A549 (cell line): ENCODE results near the gene CDH18. TPM values are rescaled to one million over a fixed set of nuclear protein-coding genes. Genes with fewer than 3 reads are reported as not detected.

Experiments used
- ATAC-seq, 2 experiments: fragments of 200-7000 bp in 1 of 2; fragments of >200 bp in 1 of 2; cut with Nextera tagmentation in 1 of 2; cut with Tn5 transposase in 1 of 2; 3 replicates each; pipeline versions ENCODE4 v1.8.0 to v1.9.1; 2018 to 2020; ENCODE audit warnings: mild to moderate bottlenecking in 1 of 2, moderate library complexity in 1 of 2
- CTCF ChIA-PET: fragments of 300-600 bp; sonication (Branson Sonifier 250); formaldehyde crosslinking; extraction: SDS; loops from one replicate; lab custom pipeline; 2021; ENCODE audit warnings: antibody characterized with exemption, inconsistent platforms; lab: Yijun Ruan, JAX
- POLR2A ChIA-PET: fragments of 350-600 bp; formaldehyde crosslinking; extraction: SDS; loops from one replicate; lab custom pipeline; 2021; ENCODE audit warnings: antibody characterized with exemption, inconsistent platforms; lab: Yijun Ruan, JAX
- DNase-seq, 2 experiments: peaks; one replicate each; pipeline versions ENCODE4 v3.0.0 to v3.0.0-alpha.2; 2011 to 2016; ENCODE audit warnings: low read depth in 1 of 2, low spot score in 1 of 2
- FAIRE-seq: peaks from 2 replicates; lab custom pipeline; 2011; peaks lifted over from hg19 to GRCh38; lab: Jason Lieb, UNC
- H3K27ac ChIP-seq, 2 experiments: fragments of >200 bp; sonication (Bioruptor Twin); formaldehyde crosslinking; 3 replicates each; pipeline ENCODE4 v1.5.1; 2016 to 2017
- H3K4me1 ChIP-seq: fragments of >200 bp; sonication (Bioruptor Twin); formaldehyde crosslinking; 3 replicates; pipeline ENCODE4 v1.6.1; 2016
- H3K4me2 ChIP-seq: fragments of >200 bp; sonication (Bioruptor Twin); formaldehyde crosslinking; 3 replicates; pipeline ENCODE4 v1.6.1; 2016
- H3K4me3 ChIP-seq: fragments of >200 bp; sonication (Bioruptor Twin); formaldehyde crosslinking; 3 replicates; pipeline ENCODE4 v1.5.1; 2016
- H3K9me3 ChIP-seq: fragments of >200 bp; sonication (Bioruptor Twin); formaldehyde crosslinking; 3 replicates; pipeline ENCODE4 v1.6.1; 2016
- CBX2 ChIP-seq: fragments of 200-600 bp; sonication (generic); IDR thresholded peaks from 2 replicates; pipeline ENCODE4 v1.6.1; 2016; ENCODE audit warnings: low read depth, mild to moderate bottlenecking, borderline replicate concordance
- CHD4 ChIP-seq: fragments of 200-600 bp; sonication (generic); IDR thresholded peaks from 2 replicates; pipeline ENCODE4 v1.6.1; 2016; ENCODE audit warnings: antibody characterized with exemption, mild to moderate bottlenecking, borderline replicate concordance
- EHF ChIP-seq: fragments of 250-450 bp; sonication (Bioruptor Pico); IDR thresholded peaks from 2 replicates; pipeline ENCODE4 v1.5.0; 2020; ENCODE audit warnings: mild to moderate bottlenecking
- EHMT2 ChIP-seq: fragments of 200-600 bp; sonication (generic); IDR thresholded peaks from 2 replicates; pipeline ENCODE4 v1.6.1; 2016; ENCODE audit warnings: antibody characterized with exemption, low read depth, mild to moderate bottlenecking, moderate library complexity
- FOSB ChIP-seq: fragments of 250-450 bp; sonication (Bioruptor Pico); IDR thresholded peaks from 2 replicates; pipeline ENCODE4 v1.5.0; 2020; ENCODE audit warnings: mild to moderate bottlenecking, moderate library complexity
- GATA3 ChIP-seq: IDR thresholded peaks from 2 replicates; pipeline ENCODE4 v1.6.1; 2012; ENCODE audit warnings: borderline replicate concordance
- JUN ChIP-seq, 2 experiments: fragments of >200 bp; sonication (Bioruptor Twin); formaldehyde crosslinking; IDR thresholded peaks; 2 replicates in 1 of 2; 3 replicates in 1 of 2; pipeline ENCODE4 v1.6.1; 2016 to 2017
- JUNB ChIP-seq: fragments of >200 bp; sonication (Bioruptor Twin); formaldehyde crosslinking; IDR thresholded peaks from 2 replicates; pipeline ENCODE4 v1.6.1; 2016
- KDM1A ChIP-seq: fragments of 200-600 bp; sonication (generic); IDR thresholded peaks from 2 replicates; pipeline ENCODE4 v1.6.1; 2016; ENCODE audit warnings: low read depth, mild to moderate bottlenecking
- MAZ ChIP-seq: fragments of 150-350 bp; IDR thresholded peaks from 2 replicates; pipeline ENCODE4 v1.6.1; 2014; ENCODE audit warnings: antibody characterized with exemption, low read depth, low read length, borderline replicate concordance
- NPAS2 ChIP-seq: fragments of 250-450 bp; sonication (Bioruptor Pico); IDR thresholded peaks from 2 replicates; pipeline ENCODE4 v1.8.0; 2022; ENCODE audit warnings: mild to moderate bottlenecking, moderate library complexity, borderline replicate concordance
- NR3C1 ChIP-seq: fragments of >200 bp; sonication (Bioruptor Twin); formaldehyde crosslinking; IDR thresholded peaks from 3 replicates; pipeline ENCODE4 v1.6.1; 2017
- RARB ChIP-seq: fragments of 250-450 bp; sonication (Bioruptor Pico); IDR thresholded peaks from 2 replicates; pipeline ENCODE4 v1.8.0; 2021; ENCODE audit warnings: mild to moderate bottlenecking, moderate library complexity
- RFX5 ChIP-seq: fragments of 450-650 bp; IDR thresholded peaks from 2 replicates; pipeline ENCODE4 v1.7.1; 2014; ENCODE audit warnings: antibody characterized with exemption, mild to moderate bottlenecking, moderate library complexity
- RNF2 ChIP-seq: fragments of 200-600 bp; sonication (generic); IDR thresholded peaks from 2 replicates; pipeline ENCODE4 v1.6.1; 2016; ENCODE audit warnings: low read depth, mild to moderate bottlenecking, antibody characterized with exemption, moderate library complexity, borderline replicate concordance
- ZC3H11A ChIP-seq: fragments of 450-650 bp; IDR thresholded peaks from 2 replicates; pipeline ENCODE4 v1.6.1; 2014; ENCODE audit warnings: antibody characterized with exemption, mild to moderate bottlenecking
- WGBS: methylation state at CpG from one replicate; pipeline ENCODE4 v1.1.6; 2017; ENCODE audit errors: missing lambda C conversion rate; 5-methylcytosine and 5-hydroxymethylcytosine counted together
- polyA plus RNA-seq, 4 experiments: library from polyadenylated mRNA; depleted of rRNA in 3 of 4; stranded (reverse); fragments of >200 nt; fragmentation: RNase III in 1 of 4; extraction: RNeasy Plus Mini Kit Qiagen cat#74134 plus additional on column Dnase treatment in 1 of 4; gene quantifications; 2 replicates in 3 of 4; 3 replicates in 1 of 4; pipeline ENCODE4 v1.2.3, GENCODE V29; 2011 to 2017
- TF ChIP-seq, protein P1 (sequence below): fragments of >200 bp; sonication (Bioruptor Twin); formaldehyde crosslinking; IDR thresholded peaks from 3 replicates; pipeline ENCODE4 v1.6.1; 2016
- TF ChIP-seq, protein P2 (sequence below): IDR thresholded peaks from 2 replicates; pipeline ENCODE4 v1.6.1; 2012
- TF ChIP-seq, protein P3 (sequence below): fragments of >200 bp; sonication (Bioruptor Twin); formaldehyde crosslinking; IDR thresholded peaks from 3 replicates; pipeline ENCODE4 v1.5.1; 2016
- TF ChIP-seq, protein P4 (sequence below): fragments of 250-450 bp; sonication (Bioruptor Pico); IDR thresholded peaks from 2 replicates; pipeline ENCODE4 v1.5.0; 2020; ENCODE audit warnings: low read depth, mild to moderate bottlenecking, moderate library complexity
- TF ChIP-seq, protein P5 (sequence below): IDR thresholded peaks from 2 replicates; pipeline ENCODE4 v1.6.1; 2012

CDH18 gene
- polyA plus RNA-seq, 2 of the 4 experiments (the other 2 are of a cell fraction) = not detected

DNA sequence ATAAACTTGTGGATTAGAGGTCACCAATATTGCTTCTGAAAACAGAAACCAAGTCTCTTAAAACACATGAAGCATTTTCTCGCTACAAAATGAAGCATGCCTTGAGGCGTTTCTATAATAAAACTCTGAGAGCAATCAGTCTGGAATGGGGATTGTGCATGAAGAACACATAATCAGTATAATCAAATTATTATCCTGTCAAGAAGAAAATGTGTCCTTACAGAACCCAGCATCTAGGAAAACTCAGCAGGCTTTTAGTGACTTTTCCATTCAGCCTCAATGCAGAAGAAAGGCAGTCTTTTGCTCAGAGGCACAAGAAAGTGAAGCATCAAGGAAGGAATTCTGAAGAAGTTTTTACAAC, 121.9 kb downstream of the CDH18 start:
- H3K27ac ChIP-seq = no peak overlapping the region
- H3K4me2 ChIP-seq = no peak overlapping the region
- no peak for FAIRE-seq
- DNase-seq = no peak
- TF ChIP-seq, protein P1, sequence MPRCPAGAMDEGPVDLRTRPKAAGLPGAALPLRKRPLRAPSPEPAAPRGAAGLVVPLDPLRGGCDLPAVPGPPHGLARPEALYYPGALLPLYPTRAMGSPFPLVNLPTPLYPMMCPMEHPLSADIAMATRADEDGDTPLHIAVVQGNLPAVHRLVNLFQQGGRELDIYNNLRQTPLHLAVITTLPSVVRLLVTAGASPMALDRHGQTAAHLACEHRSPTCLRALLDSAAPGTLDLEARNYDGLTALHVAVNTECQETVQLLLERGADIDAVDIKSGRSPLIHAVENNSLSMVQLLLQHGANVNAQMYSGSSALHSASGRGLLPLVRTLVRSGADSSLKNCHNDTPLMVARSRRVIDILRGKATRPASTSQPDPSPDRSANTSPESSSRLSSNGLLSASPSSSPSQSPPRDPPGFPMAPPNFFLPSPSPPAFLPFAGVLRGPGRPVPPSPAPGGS = no peak
- TF ChIP-seq, protein P2, sequence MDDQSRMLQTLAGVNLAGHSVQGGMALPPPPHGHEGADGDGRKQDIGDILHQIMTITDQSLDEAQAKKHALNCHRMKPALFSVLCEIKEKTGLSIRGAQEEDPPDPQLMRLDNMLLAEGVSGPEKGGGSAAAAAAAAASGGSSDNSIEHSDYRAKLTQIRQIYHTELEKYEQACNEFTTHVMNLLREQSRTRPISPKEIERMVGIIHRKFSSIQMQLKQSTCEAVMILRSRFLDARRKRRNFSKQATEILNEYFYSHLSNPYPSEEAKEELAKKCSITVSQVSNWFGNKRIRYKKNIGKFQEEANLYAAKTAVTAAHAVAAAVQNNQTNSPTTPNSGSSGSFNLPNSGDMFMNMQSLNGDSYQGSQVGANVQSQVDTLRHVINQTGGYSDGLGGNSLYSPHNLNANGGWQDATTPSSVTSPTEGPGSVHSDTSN = no peak
- TF ChIP-seq RFX5 (no peak), RARB (no peak), NR3C1 (no peak), EHMT2 (no peak)
- CTCF ChIA-PET = no interaction called here
- ATAC-seq = no peak
- POLR2A ChIA-PET = no interaction called here
- 3% methylated on average over 2 of the region's 2 CpGs for WGBS
- no peaks in the 10 kb centered on the region for H3K9me3 ChIP-seq
- H3K4me1 ChIP-seq = no peaks in the 10 kb centered on the region
- H3K4me3 ChIP-seq = no peak overlapping the region

DNA sequence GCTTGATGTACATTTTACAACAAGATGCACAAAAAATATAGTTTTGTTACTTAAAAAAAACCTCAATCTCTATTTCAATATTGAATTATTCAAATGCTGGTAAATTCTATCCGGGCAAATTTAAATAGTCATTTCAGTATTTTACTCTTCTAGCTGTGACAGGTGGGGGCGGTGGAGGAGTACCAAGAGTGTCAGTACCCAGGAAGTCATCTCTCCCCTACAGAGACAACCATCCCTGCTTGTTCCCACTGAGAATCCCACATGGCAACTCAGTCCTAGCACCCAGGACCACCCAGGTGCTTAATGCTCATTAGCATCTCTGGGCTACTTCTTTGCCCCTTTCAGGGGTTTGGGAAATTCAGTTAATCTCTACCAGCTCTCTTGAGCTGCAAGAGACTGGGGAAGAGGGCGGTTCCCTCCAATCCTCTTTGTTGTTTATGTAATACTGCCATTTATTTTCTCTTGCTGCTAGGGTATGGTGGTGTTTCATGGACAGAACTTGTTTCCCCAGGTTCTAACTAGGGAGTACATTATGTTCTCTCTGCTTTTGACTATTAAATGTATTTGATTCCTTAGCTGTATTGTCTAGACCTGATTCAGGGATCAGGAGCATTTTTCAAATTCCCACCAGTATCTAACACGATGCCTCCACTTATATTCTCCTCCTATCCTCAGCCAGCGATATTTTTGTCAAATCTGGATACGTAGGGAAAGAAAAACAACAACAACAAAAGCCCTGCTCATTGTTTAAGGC, 122.5 kb downstream of the CDH18 start:
- 8% methylated on average over 6 of the region's 6 CpGs for WGBS
- FAIRE-seq = no peak
- Histone ChIP-seq H3K27ac (no peak overlapping the region), H3K4me2 (no peak overlapping the region), H3K4me1 (no peaks in the 10 kb centered on the region), H3K9me3 (no peaks in the 10 kb centered on the region), H3K4me3 (no peak overlapping the region)
- no peak for ATAC-seq
- POLR2A ChIA-PET = no interaction called here
- CTCF ChIA-PET = interaction anchor here (0.6 kb wide), 1 partner anchor 305 kb away, joined by 3 read pairs; no protein-coding TSS in a partner anchor
- no peak for DNase-seq
- no peak for TF ChIP-seq RNF2
- TF ChIP-seq, protein P3, sequence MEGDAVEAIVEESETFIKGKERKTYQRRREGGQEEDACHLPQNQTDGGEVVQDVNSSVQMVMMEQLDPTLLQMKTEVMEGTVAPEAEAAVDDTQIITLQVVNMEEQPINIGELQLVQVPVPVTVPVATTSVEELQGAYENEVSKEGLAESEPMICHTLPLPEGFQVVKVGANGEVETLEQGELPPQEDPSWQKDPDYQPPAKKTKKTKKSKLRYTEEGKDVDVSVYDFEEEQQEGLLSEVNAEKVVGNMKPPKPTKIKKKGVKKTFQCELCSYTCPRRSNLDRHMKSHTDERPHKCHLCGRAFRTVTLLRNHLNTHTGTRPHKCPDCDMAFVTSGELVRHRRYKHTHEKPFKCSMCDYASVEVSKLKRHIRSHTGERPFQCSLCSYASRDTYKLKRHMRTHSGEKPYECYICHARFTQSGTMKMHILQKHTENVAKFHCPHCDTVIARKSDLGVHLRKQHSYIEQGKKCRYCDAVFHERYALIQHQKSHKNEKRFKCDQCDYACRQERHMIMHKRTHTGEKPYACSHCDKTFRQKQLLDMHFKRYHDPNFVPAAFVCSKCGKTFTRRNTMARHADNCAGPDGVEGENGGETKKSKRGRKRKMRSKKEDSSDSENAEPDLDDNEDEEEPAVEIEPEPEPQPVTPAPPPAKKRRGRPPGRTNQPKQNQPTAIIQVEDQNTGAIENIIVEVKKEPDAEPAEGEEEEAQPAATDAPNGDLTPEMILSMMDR = no peak
- TF ChIP-seq, protein P4, sequence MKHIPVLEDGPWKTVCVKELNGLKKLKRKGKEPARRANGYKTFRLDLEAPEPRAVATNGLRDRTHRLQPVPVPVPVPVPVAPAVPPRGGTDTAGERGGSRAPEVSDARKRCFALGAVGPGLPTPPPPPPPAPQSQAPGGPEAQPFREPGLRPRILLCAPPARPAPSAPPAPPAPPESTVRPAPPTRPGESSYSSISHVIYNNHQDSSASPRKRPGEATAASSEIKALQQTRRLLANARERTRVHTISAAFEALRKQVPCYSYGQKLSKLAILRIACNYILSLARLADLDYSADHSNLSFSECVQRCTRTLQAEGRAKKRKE = no peak
- TF ChIP-seq RARB = no peak
- no peak for TF ChIP-seq FOSB (CRISPR knock-in tag)
- no peak for TF ChIP-seq JUNB
- no peak for TF ChIP-seq MAZ
- TF ChIP-seq, protein P5, sequence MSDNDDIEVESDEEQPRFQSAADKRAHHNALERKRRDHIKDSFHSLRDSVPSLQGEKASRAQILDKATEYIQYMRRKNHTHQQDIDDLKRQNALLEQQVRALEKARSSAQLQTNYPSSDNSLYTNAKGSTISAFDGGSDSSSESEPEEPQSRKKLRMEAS = no peak
- no peak for TF ChIP-seq NPAS2 (CRISPR knock-in tag)
- no peak for TF ChIP-seq CBX2

DNA sequence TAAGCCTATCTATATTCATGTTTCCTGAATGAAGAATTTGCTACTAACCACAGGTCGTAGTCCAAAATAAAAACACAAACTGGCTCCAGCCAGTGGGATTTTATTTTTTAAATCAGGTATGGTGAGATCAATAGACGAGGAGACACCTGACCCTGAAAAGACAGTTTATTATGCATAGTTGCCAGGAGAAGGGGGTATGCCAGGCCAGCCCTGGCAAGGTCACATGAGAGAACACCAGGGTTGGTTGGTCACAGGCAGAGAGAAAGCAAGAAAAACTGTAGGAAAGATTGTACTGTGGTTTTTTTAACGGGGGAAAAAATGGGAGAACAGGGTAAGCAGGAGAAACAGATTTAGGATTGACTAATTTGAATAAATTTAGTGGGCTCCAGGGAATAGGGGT, 125.3 kb downstream of the CDH18 start:
- no peaks in the 10 kb centered on the region for H3K9me3 ChIP-seq
- TF ChIP-seq KDM1A (no peak), JUN (IDR thresholded peaks at IDR 0.05) (no peak), GATA3 (no peak), ZC3H11A (no peak), CBX2 (no peak), EHF (CRISPR knock-in tag) (no peak), CHD4 (no peak)
- TF ChIP-seq, all 56 proteins: peak for 0
- no peak for ATAC-seq
- ChIA-PET CTCF (no interaction called here), POLR2A (no interaction called here)
- no peak for FAIRE-seq
- no peaks in the 10 kb centered on the region for H3K4me1 ChIP-seq
- H3K27ac ChIP-seq = no peak overlapping the region
- no peak overlapping the region for H3K4me3 ChIP-seq
- WGBS = 6% methylated on average over 3 of the region's 3 CpGs
- no peak overlapping the region for H3K4me2 ChIP-seq
- no peak for DNase-seq
